NCI-H1048 (cell line): Measurements from ENCODE around the gene CDRT4.

Source experiments
- DNase-seq: peaks from one replicate; lab custom pipeline; 2025; lab: John Stamatoyannopoulos, UW

CDRT4 gene

DNA sequence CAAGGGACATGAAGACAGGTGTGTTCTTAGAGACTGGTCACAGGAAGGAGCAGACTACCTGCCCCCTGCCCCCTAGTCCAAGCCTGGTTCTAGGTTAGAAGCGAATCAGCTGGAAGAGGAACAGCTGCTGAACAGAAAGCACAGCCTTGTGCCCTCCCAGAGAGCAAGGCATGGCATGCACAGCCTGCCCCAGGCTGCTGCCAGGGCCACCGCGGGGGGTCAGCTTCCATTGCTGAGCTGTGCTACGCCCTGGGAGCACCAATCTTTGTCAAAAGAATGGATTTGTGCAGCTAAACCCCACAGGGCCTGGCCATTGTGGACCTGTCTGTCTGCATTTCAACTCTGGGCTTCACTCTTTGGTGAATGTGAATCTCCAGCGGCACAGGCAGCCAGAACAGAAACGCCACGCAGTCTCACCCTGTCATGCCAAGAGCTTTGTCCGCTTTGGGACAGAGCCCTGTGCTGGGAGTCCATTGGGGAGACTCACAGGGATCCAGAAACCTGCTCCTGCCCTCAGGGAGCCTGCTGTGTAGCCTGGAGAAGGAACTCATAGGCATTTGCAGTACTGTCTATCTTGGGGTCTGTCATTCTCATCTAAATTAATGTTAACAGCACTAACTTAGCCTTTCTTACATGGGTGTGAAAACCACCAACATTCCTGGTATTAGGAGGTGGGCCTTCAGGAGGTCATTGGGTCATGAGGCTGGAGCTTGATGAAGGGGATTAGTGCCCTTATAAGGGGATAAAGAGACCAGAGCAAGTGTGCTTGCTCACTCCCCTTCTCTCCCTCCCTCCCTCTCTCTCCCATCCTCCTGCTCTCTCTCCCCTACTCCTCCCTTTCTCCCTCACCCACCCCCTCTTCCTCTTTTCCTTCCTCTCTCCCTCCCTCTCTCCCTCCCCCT, 25.6 kb upstream of the CDRT4 start:
- DNase-seq = no peak

- no peak for DNase-seq
Measured at GRCh38 chr17:15492186-15492585, 24.8 kb upstream of the CDRT4 start.

GRCh38 chr17:15490634-15491261, 23.3 kb upstream of the CDRT4 start:
- DNase-seq = no peak

- DNase-seq = no peak
Measured at GRCh38 chr17:15488557-15488956, 21.1 kb upstream of the CDRT4 start.

GRCh38 chr17:15485045-15485444, 17.6 kb upstream of the CDRT4 start:
- DNase-seq = no peak

GRCh38 chr17:15483431-15483830, 16.0 kb upstream of the CDRT4 start:
- DNase-seq = no peak

- DNase-seq = no peak
Measured at GRCh38 chr17:15482476-15482875, 15.1 kb upstream of the CDRT4 start.

DNA sequence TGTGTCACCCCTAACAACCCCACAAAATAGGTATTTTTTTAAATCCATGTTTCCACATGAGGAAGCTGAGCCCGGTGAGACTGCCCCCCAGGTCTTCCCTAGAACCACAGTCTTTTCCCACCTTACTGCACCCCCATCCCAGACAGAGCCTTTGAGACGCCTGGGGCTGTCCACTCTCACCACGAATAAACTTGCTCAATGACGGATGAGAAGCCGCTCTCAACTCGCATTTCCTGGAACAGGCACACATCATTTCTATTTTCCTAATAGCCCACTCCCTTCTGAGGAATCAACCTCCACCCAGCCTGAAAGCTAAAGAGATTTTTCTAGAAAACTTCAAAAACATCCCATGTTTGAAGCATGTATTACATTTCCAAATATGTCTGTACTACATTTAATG, 14.1 kb upstream of the CDRT4 start:
- no peak for DNase-seq

DNA sequence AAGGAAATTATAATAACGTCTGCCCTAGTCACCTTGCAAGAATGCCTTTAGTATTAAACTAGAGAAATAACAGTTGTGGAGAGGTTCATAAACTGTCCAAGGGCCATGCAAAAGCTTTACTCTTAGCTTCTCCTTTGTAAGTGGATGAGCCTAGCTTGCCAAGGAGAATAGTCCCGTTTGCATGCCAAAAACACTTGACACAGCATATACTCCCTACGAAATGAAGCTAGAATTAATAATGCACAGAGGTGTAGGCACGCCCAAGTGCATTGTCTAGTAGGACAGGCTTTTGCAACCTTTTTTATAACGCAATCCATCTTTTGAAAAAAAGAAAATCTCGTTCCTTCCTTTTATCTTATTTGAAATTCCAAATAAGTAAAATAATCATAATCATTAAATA, 12.8 kb upstream of the CDRT4 start:
- DNase-seq = no peak

DNA sequence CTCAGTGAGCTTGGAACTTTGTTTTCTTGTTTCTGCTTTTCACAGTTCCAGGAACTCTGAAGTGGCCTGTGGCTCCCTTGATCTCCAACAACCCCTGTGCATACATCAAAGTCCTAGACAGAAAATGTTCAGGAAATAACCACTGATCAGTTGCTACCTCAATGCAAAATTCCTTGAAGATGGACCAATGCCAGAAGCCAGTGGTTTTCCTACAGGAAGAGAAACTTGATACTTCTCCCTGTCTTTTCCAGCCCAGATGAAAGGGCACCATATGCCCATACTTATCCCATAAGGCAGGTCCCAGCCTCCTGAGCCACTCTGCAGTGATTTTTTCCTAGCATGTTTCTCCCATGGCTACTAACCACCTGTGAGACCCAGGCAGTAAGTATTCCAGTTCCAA, 12.3 kb upstream of the CDRT4 start:
- no peak for DNase-seq

GRCh38 chr17:15478845-15479244, 11.4 kb upstream of the CDRT4 start:
- no peak for DNase-seq

GRCh38 chr17:15475631-15476354, 8.4 kb upstream of the CDRT4 start:
- DNase-seq = no peak

DNA sequence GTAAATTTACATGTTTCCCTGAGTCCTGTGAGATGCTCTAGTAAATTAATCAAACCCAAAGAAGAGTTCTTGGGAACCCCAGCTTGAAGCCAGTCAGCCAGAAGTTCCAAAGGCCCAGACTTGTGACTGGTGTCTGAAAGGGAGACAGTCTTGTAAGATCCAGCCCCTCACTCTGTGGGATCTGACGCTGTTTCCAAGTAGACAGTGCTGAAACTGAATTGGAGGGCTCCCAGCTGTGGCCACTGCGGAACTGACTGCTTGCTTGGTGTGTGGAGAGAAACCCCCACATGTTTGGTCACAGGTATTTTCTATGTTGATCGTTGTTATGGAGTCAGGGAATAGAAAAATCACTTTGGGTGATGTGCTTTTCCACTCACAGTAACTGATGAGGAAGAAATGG, 5.5 kb upstream of the CDRT4 start:
- DNase-seq = no peak

- DNase-seq = no peak
Measured at GRCh38 chr17:15470536-15470935, 3.1 kb upstream of the CDRT4 start.

DNA sequence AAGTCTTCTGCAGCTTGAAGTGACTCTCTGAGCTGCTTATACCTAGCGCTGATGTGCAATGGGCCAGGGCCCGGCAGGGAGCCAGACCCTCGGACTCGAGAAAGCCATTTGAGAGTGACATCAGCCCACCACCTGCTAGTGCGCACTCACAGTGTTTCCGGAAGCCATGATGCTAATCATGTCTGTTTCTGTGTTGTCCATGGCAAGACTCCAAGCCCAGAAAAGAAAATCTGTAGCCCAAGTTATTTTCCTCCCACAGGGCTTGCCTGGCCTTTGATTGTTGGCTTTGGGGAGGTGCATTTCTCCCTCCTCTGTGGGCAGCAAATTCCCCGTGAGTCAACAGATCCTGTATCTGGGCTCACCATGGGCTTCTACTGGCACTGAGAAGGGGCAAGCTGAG, 1.8 kb upstream of the CDRT4 start:
- no peak for DNase-seq

DNA sequence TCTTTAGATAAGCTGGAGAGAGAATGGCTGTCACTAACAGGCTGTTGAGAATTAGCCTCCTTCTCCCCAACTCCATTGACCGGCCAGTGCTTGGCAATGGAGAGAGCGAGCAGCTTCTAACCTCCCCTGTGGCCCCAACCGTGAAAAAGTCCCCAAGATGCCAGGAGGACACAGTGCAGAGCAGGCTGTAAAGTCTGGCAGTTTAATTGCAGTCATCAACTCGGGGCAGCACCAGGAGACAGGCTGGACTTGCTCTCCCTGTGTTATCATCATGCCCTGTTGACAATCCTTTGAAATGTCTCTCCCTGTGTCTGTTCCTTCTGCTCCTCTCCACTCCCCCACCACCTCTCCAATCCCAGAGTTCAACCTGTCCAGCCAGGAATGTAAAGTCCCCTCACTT, 705 bp upstream of the CDRT4 start:
- DNase-seq = no peak

DNA sequence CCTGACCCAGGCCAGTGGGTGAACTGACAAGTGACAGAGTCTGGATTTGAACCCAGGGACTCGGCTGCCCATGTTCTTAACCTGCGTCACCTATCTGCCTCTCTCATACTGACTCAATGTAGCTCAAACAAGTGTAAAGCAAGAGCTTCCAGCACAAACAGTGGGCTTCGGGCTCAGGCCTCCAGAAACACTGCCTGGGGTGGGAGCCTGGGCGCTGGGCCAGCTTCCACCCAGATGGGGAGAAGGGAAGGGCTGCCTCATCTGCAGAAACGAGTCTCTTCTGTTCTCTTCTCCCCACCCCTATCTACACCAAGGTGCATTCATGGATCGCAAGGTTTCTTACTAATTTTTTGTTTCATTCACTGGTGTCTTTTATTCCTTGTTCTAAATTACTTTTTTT, 1.3 kb downstream of the CDRT4 start:
- no peak for DNase-seq

GRCh38 chr17:15465045-15465701, 2.2 kb downstream of the CDRT4 start:
- no peak for DNase-seq

GRCh38 chr17:15464231-15464985, 3.0 kb downstream of the CDRT4 start:
- DNase-seq = no peak

GRCh38 chr17:15462976-15463772, 4.2 kb downstream of the CDRT4 start:
- no peak for DNase-seq

GRCh38 chr17:15457723-15458094, 9.7 kb downstream of the CDRT4 start:
- DNase-seq = no peak
